ENCODE data around the gene ARHGAP24. TPM values are rescaled to one million over a fixed set of nuclear protein-coding genes. Genes with fewer than 3 reads are reported as not detected.

ARHGAP24 gene
- total and polyA plus RNA-seq, 2 experiments from 2014 or later: 0.21 to 0.36 TPM

DNA sequence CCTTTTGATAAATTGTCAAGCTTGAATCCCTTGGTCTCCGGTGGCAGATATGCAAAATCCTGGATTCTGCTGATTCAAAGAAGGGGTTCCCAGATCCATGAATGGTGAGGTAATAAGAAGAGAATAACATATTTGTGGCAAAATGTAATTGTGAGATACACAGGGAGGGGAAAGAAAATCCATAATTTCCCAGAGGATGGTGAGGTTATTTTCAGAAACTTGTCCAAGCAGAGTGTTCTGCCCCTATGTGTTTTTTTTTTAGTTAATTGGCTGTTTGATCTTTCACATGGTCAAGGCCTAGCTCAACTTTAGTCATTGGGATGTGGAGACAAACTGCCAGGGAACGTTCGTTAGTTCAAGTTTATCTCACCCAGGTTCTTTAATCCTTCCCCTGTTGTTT is 476.1 kb downstream of the ARHGAP24 start:
- TF ChIP-seq ZNF331 (CRISPR knock-in tag; IDR thresholded peaks at IDR 0.05; ENCODE audit: low read depth): no peak
- H3F3A ChIP-seq (replicated peaks; ENCODE audit: low read depth): no peaks in the 10 kb centered on the region
- H3K4me3 ChIP-seq: no peak overlapping the region
- H2AFZ ChIP-seq: no peak overlapping the region
- no peaks in the 10 kb centered on the region for H3K27me3 ChIP-seq (ENCODE audit: insufficient read depth)
- H3K4me2 ChIP-seq: no peak overlapping the region
- no peak overlapping the region for H3K27ac Mint-ChIP-seq
- DNase-seq (ENCODE audit: low spot score): no peak
- peaks cover 16% of the 10 kb centered on the region for H3K4me1 Mint-ChIP-seq
- H4K20me1 ChIP-seq (replicated peaks; ENCODE audit: insufficient read depth): no peaks in the 10 kb centered on the region
- no peaks in the 10 kb centered on the region for H3K79me2 ChIP-seq (replicated peaks; ENCODE audit: insufficient read depth)
- peaks cover 2% of the 10 kb centered on the region for H3K27me3 Mint-ChIP-seq (ENCODE audit: insufficient read depth, low read depth, poor library complexity)
- no peaks in the 10 kb centered on the region for H3K36me3 Mint-ChIP-seq (ENCODE audit: low read depth)
- H3K9me2 ChIP-seq (ENCODE audit: insufficient read depth): no peaks in the 10 kb centered on the region
- no peak overlapping the region for H3K4me3 Mint-ChIP-seq
- H3K4me1 ChIP-seq (ENCODE audit: insufficient read depth): peaks cover 25% of the 10 kb centered on the region
- H3K36me3 ChIP-seq (ENCODE audit: insufficient read depth): no peaks in the 10 kb centered on the region
- H3K27ac ChIP-seq (ENCODE audit: low read depth): no peak overlapping the region
- no peaks in the 10 kb centered on the region for H3K9me3 Mint-ChIP-seq
- ATAC-seq: no peak

DNA sequence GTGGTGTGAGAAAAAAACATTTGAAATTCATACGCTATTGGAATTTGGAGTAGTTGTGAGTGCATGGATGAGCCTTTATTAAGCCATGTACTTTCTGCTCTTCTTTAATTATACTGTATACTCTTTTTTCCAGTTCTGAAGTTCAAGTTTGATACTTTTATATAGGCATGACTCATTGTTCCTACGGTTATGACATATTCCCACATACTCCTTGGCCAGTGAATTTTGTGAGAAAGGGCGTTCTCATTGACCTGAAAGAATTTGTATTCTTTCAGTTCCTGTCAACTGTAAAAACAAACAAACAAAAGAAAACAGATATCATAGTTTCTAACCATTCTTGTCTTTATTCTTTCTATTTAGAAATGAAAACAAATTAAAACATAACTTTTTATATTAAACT is 477.6 kb downstream of the ARHGAP24 start:
- ATAC-seq: no peak
- DNase-seq (ENCODE audit: low spot score): no peak
- H3K4me2 ChIP-seq: no peak overlapping the region
- TF ChIP-seq STAT1 (IDR thresholded peaks at IDR 0.05; ENCODE audit: unreplicated experiment): no peak
- TF ChIP-seq, protein P1, sequence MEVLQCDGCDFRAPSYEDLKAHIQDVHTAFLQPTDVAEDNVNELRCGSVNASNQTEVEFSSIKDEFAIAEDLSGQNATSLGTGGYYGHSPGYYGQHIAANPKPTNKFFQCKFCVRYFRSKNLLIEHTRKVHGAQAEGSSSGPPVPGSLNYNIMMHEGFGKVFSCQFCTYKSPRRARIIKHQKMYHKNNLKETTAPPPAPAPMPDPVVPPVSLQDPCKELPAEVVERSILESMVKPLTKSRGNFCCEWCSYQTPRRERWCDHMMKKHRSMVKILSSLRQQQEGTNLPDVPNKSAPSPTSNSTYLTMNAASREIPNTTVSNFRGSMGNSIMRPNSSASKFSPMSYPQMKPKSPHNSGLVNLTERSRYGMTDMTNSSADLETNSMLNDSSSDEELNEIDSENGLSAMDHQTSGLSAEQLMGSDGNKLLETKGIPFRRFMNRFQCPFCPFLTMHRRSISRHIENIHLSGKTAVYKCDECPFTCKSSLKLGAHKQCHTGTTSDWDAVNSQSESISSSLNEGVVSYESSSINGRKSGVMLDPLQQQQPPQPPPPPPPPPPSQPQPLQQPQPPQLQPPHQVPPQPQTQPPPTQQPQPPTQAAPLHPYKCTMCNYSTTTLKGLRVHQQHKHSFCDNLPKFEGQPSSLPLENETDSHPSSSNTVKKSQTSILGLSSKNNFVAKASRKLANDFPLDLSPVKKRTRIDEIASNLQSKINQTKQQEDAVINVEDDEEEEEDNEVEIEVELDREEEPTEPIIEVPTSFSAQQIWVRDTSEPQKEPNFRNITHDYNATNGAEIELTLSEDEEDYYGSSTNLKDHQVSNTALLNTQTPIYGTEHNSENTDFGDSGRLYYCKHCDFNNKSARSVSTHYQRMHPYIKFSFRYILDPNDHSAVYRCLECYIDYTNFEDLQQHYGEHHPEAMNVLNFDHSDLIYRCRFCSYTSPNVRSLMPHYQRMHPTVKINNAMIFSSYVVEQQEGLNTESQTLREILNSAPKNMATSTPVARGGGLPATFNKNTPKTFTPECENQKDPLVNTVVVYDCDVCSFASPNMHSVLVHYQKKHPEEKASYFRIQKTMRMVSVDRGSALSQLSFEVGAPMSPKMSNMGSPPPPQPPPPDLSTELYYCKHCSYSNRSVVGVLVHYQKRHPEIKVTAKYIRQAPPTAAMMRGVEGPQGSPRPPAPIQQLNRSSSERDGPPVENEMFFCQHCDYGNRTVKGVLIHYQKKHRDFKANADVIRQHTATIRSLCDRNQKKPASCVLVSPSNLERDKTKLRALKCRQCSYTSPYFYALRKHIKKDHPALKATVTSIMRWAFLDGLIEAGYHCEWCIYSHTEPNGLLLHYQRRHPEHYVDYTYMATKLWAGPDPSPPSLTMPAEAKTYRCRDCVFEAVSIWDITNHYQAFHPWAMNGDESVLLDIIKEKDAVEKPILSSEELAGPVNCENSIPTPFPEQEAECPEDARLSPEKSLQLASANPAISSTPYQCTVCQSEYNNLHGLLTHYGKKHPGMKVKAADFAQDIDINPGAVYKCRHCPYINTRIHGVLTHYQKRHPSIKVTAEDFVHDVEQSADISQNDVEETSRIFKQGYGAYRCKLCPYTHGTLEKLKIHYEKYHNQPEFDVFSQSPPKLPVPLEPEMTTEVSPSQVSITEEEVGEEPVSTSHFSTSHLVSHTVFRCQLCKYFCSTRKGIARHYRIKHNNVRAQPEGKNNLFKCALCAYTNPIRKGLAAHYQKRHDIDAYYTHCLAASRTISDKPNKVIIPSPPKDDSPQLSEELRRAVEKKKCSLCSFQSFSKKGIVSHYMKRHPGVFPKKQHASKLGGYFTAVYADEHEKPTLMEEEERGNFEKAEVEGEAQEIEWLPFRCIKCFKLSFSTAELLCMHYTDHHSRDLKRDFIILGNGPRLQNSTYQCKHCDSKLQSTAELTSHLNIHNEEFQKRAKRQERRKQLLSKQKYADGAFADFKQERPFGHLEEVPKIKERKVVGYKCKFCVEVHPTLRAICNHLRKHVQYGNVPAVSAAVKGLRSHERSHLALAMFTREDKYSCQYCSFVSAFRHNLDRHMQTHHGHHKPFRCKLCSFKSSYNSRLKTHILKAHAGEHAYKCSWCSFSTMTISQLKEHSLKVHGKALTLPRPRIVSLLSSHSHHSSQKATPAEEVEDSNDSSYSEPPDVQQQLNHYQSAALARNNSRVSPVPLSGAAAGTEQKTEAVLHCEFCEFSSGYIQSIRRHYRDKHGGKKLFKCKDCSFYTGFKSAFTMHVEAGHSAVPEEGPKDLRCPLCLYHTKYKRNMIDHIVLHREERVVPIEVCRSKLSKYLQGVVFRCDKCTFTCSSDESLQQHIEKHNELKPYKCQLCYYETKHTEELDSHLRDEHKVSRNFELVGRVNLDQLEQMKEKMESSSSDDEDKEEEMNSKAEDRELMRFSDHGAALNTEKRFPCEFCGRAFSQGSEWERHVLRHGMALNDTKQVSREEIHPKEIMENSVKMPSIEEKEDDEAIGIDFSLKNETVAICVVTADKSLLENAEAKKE (CRISPR knock-in tag; IDR thresholded peaks at IDR 0.05): no peak
- TF ChIP-seq, protein P2, sequence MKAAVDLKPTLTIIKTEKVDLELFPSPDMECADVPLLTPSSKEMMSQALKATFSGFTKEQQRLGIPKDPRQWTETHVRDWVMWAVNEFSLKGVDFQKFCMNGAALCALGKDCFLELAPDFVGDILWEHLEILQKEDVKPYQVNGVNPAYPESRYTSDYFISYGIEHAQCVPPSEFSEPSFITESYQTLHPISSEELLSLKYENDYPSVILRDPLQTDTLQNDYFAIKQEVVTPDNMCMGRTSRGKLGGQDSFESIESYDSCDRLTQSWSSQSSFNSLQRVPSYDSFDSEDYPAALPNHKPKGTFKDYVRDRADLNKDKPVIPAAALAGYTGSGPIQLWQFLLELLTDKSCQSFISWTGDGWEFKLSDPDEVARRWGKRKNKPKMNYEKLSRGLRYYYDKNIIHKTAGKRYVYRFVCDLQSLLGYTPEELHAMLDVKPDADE (IDR thresholded peaks at IDR 0.05): no peak
- no peak for TF ChIP-seq ZNF114 (CRISPR knock-in tag; IDR thresholded peaks at IDR 0.05)
- TF ChIP-seq, protein P3, sequence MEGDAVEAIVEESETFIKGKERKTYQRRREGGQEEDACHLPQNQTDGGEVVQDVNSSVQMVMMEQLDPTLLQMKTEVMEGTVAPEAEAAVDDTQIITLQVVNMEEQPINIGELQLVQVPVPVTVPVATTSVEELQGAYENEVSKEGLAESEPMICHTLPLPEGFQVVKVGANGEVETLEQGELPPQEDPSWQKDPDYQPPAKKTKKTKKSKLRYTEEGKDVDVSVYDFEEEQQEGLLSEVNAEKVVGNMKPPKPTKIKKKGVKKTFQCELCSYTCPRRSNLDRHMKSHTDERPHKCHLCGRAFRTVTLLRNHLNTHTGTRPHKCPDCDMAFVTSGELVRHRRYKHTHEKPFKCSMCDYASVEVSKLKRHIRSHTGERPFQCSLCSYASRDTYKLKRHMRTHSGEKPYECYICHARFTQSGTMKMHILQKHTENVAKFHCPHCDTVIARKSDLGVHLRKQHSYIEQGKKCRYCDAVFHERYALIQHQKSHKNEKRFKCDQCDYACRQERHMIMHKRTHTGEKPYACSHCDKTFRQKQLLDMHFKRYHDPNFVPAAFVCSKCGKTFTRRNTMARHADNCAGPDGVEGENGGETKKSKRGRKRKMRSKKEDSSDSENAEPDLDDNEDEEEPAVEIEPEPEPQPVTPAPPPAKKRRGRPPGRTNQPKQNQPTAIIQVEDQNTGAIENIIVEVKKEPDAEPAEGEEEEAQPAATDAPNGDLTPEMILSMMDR (conservative IDR thresholded peaks at IDR 0.05; ENCODE audit: low read depth in 2 of 2): no peak
- TF ChIP-seq POLR2AphosphoS5 (IDR thresholded peaks at IDR 0.05; ENCODE audit: low read depth): no peak
- TF ChIP-seq ZNF331 (CRISPR knock-in tag; IDR thresholded peaks at IDR 0.05; ENCODE audit: low read depth): no peak
- TF ChIP-seq JUNB (IDR thresholded peaks at IDR 0.05; ENCODE audit: unreplicated experiment): no peak
- no peak for TF ChIP-seq NANOG (IDR thresholded peaks at IDR 0.05; ENCODE audit: borderline replicate concordance)
- TF ChIP-seq EZH2phosphoT487 (IDR thresholded peaks at IDR 0.05; ENCODE audit: unreplicated experiment): no peak
- no peak for TF ChIP-seq EZH2 (IDR thresholded peaks at IDR 0.05; ENCODE audit: low read depth, unreplicated experiment)
- no peak for TF ChIP-seq CREB1 (CRISPR knock-in tag; IDR thresholded peaks at IDR 0.05; ENCODE audit: low read depth)

More for the DNA sequence above, 477.6 kb downstream of the ARHGAP24 start:
- Histone ChIP-seq H3K9me2 (ENCODE audit: insufficient read depth) (peaks cover 6% of the 10 kb centered on the region; the same call in 1 of the 2 replicates), H3K79me2 (replicated peaks; ENCODE audit: insufficient read depth) (no peaks in the 10 kb centered on the region), H2AFZ (0 out of 2 replicates have a peak overlapping the region, but pooled peaks have one; percentile 58), H3K36me3 (ENCODE audit: insufficient read depth) (no peaks in the 10 kb centered on the region), H3K27ac (ENCODE audit: low read depth) (no peak overlapping the region), H3K27me3 (ENCODE audit: insufficient read depth) (no peaks in the 10 kb centered on the region), H3F3A (replicated peaks; ENCODE audit: low read depth) (no peaks in the 10 kb centered on the region), H3K4me3 (no peak overlapping the region), H3K4me1 (ENCODE audit: insufficient read depth) (peaks cover 31% of the 10 kb centered on the region), H4K20me1 (replicated peaks; ENCODE audit: insufficient read depth) (no peaks in the 10 kb centered on the region)
- peaks cover 2% of the 10 kb centered on the region for H3K27me3 Mint-ChIP-seq (ENCODE audit: insufficient read depth, low read depth, poor library complexity)
- no peaks in the 10 kb centered on the region for H3K9me3 Mint-ChIP-seq
- H3K4me3 Mint-ChIP-seq: no peak overlapping the region
- H3K36me3 Mint-ChIP-seq (ENCODE audit: low read depth): no peaks in the 10 kb centered on the region
- H3K27ac Mint-ChIP-seq: no peak overlapping the region
- H3K4me1 Mint-ChIP-seq: peaks cover 16% of the 10 kb centered on the region
